NK-92 treated with Interleukin-12 subunit alpha and Interleukin-12 subunit beta, amount 100 ng/mL, for 24 hours (cell line): Measurements from ENCODE around the gene GSTK1.
"Not testable (repeated sequence)": the region's sequence is repeated elsewhere in the genome, so short reads cannot be mapped to it uniquely, and the experiment has no call there.

Source experiments
- DNase-seq: peaks from one replicate; lab custom pipeline; 2025; lab: John Stamatoyannopoulos, UW

GSTK1 gene

DNA sequence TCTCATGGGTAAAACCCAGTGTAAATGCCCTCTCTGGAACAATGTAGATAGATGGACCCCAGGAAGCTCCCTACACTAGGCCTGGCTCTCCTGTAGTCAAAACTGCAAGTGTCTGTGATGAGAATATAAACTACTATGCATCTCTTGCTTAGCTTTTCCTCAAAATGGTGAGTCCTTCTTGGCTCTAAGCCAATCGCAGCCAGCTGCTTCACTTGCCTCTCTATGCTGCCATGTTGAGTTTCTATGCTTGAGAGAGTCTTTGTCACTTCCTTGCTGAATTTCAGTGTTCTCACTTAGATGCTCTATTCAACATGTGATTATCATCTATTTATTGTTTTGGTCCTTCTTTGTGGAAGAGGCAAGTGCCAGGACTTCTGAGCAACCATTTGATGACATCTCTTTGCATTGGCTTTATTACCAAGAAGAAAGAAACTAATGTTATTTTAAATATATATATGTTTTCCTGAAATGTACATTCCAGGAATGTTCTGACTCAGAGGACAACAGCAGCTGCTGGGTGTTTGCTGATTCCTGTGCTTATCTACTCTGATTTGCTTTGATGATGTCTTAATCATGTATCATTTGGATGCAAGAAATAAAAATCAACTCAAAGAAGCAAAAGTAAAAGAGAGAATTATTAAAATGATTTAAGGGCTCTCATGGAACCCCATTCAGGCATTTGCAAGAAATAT, 24.8 kb upstream of the GSTK1 start:
- DNase-seq: no peak

DNA sequence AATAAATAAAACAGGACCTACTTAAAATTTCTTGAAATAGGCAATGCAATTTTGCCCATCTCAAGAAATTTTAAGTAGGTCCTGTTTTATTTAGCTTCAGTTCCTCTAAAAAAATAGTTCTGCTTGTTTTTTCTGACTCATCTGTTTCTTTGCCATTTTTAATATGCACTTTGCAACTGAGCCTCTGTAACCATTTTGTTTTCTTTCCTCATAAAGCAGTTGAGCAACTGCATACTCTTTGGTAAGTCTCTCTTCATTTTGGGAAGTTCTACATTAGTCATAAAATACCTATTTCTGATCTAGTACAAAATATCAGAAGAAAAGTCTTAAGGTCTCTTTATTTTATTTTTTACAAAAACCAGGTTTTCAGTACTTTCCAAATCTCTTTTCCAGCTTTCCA, 23.4 kb upstream of the GSTK1 start:
- DNase-seq: no peak

DNA sequence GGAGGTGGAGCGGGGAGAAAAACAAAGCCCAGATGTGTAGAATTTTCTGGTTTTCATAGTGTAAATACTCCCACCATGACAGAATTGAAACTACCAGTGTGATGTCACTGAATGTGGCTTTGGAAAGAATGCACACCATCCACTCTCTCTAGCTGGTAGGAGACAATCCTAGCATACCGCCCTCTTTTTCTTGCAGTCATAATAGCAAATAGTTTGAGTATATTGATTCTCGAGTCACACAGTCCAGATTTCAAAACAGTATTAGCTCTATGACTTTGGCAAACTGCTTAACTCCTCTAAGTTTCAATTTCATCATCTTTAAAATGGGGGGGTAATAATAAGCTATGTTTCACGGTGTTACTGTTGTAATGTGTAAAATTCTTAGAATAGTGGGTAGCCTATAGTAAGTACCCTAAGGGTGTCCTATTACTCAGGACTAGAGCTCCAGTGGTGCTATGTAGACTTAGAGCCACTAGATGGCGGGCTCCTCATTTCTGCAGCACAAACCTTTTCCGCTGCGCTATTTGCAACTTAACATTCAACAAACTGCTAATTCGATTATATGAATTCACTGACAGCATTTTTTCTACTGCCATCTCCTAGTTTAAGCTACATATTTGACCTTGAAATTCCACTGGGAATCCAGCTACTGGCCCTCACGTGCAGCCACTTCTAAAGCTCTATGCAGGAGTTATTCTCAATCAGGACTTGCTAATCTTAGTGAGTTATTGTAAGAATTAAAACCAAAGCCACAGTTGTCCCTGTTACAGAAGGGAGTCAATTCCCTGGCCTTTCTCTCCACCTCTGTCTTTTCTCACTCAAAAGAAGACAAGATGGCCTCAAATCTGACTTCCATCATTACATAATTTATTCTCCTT, 22.7 kb upstream of the GSTK1 start:
- DNase-seq: peak; percentile 68

DNA sequence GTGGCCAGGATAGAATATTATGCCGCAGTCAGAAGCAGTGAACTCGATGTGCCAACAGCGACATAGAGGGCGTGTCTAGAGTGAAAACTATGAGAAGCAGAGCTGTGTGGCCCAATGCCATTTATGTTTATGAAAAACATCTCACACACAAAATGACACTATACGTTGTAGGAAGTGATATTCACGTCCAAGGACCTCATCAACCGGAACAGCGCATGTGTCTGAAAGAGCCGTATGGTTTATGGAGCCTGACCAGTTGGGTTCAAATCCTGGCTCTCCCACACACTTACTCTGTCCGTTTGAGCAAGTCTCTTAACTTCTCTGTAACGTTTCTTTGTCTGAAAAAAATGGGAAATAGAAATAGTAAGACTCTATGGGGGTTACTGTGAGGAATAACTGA, 20.9 kb upstream of the GSTK1 start:
- DNase-seq: no peak

DNA sequence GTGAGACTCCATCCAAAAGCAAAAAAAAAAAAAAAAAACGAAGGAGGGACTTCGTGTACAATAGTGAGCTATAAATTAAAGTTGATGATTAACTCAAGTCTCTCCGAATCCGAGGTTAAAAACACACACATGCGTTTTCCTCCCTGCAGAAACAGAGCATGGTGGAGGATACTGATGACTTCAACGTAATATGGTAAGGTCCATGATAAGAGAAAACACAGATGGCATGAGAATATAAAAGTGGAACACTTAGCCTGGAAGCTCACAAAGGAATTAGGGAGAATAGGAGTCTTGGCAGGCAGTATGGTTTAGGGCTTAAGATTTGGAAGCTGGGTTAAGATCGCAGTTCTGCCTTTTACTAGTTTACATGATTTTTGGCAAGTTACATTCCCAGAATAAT, 20.1 kb upstream of the GSTK1 start:
- DNase-seq: no peak

DNA sequence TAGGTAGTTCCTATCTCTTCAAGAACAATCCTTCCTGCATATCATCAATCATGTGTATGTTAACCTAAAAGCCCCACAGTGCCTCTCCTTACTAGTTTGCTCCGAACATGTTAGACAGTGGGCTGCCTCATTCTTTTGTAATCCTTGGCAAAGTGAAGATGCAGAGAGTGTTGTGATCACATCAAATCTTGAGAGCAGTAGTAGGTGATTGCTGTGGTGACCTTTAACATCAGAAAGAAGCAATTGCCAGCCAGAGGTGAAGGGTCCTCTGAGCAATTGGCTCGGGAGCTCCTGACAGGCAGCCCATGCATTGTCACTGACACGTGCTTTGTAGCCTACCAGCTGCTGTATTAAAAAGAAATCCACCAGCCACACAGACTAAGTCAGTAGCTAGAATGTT, 19.6 kb upstream of the GSTK1 start:
- DNase-seq: no peak

DNA sequence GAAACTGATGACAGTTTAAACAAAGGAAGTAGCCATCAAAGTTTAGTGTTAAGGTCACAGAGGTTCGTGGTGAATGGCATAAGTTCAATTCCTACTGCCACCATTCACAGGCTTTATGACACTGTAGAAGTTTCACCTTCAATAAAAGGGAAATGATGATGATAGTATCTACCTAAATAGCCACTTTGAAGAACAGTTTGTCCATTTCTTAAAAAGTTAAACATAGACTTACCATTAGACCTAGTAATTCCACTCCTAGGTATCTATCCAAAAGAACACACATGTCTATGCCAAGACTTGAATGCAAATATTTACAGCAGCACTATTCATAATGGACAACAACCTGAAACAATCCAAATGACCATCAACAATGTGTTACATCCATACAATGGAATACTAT, 18.9 kb upstream of the GSTK1 start:
- no peak for DNase-seq

DNA sequence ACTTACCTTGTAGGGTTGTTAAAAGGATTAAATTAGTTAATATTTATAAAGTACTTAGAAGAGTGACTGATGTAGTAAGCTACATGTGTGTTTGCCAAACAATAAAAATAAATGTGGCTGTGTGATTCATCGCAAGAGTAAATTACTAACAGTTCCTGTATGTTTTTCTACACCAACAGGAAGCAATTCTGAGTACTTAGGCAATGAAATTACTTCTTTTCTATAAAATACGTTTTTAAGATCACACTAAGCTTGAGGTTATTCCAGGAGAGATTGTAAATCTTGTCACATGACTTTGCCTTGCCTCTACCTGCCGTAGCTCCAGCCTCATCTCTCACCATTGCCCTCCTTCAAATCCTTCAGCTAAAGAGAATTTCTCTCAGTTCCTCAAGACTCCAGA, 18.1 kb upstream of the GSTK1 start:
- DNase-seq: no peak

DNA sequence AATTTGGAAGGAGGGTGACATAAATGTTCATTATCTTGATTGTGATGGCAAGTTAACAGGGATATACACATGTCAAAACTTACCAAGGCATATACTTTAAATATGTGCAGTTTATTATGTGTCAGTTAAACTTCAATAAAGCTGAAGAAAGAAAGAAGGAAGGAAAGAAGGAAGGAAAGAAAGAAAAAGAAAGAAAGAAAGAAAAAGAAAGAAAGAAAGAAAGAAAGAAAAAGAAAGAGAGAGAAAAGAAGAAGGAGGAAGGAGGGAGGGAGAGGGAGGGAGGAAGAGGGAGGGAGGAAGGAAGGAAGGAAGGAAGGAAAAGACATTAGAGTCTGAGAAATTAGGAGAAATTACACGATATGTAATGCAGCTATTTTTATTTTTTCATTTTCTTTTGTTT, 15.9 kb upstream of the GSTK1 start:
- DNase-seq: no peak

DNA sequence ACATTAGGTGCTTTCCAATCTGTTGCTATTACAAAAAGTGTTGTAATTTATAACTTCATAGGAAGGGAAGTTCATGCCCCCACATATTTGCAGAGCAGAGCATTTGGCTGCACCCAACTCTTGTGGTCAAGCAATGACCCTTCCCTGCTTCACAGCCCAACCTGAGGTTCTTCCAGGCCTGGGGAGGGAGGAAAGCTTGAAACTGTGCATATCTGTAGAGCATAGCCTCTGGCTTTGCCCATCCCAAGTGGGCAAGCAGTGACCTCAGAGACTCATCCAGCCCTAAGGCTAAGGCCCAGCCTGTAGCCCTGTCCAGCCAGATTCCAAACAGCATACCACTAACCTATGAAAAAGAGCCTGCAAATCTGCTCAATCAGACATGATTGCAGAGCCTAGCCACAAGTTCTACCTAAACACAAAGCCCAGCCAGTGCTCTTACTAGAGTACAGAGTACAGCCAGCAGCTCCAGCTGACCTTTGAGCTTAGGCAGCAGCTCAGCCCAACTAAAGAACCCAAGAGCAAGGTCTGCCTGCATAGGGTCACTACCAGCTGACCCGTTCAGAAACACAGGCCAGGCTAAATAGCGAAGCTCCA, 14.4 kb upstream of the GSTK1 start:
- no peak for DNase-seq

DNA sequence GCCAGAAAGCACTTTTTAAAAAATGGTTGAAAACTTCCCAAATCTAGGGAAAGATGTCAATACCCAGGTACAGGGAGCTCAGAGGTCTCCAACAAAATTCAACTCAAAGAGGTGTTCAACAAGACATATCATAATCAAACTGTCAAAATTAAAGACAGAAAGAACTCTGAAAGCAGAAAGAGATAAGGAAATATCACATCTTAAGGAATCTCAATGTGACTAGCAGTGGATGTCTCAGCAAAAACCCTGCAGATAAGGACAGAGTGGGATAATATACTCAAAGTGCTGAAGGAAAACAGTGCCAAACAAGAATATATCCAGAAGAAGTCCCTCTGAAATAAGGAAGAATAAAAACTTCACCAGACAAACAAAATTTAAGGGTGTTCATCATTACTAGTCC, 13.0 kb upstream of the GSTK1 start:
- no peak for DNase-seq

DNA sequence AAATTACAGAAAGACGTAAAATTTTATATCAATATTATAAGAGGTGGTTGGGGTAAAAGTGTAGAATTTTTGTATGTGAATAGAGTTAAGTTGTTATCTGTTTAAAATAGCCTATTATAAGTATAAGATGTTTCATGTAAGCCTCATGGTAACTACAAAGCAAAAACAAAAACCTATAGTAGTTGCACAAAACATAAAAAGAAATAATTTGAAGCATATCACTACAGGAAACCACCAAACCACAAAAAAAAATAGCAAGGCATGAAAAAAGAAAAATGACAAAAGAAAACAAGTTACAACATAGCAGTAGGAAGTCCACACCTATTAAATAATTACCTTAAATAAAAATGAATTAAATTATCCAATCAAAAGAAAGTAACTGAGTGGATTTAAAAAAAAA, 12.4 kb upstream of the GSTK1 start:
- no peak for DNase-seq

DNA sequence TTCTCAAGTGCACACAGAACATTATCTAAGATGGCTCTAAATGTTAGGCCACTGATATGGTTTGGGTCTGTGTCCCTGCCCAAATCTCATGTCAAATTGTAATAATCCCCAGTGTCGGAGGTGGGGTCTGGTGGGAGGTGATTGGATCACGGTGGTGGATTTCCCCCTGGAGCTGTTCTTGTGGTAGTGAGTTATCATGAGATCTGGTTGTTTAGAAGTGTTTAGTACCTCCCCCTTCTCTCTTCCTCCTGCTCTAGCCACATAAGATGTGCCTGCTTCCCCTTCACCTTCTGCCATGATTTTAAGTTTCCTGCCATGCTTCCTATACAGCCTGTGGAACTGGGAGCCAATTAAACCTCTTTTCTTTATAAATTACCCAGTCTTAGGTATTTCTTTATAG, 11.2 kb upstream of the GSTK1 start:
- DNase-seq: no peak

DNA sequence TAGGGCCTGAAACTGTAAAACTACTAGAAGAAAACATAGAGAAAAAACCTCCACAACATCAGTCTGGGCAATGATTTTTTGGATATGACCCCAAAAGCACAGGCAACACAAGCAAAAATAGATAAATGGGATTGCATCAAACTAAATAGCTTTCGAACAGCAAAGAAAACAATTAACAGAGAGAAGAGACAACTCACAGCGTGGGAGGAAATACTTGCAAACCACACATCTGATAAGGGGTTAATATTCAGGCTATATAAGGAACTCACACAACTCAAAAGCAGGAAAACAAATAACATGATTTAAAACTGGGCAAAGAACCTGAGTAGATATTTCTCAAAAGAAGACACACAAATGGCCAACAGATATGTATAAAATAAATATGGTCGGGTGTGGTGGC, 7.7 kb upstream of the GSTK1 start:
- no peak for DNase-seq

DNA sequence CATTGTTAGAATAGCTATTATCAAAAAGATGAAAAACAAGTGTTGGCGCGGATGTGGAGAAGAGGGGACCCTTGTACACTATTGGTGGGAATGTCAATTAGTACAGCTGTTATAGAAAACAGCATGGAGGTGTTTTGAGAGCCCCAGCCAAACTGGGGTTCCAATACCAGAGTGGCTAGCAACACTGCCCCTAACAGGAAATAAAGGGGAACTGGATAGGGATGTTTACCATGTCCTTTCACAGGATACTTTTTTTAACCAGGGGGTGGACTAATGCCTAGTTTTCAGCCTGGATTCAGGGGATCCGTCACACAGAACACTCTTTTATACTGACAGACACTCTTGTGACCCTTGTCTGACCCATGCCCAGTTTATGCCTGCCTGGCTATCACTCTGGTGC, 6.9 kb upstream of the GSTK1 start:
- no peak for DNase-seq

DNA sequence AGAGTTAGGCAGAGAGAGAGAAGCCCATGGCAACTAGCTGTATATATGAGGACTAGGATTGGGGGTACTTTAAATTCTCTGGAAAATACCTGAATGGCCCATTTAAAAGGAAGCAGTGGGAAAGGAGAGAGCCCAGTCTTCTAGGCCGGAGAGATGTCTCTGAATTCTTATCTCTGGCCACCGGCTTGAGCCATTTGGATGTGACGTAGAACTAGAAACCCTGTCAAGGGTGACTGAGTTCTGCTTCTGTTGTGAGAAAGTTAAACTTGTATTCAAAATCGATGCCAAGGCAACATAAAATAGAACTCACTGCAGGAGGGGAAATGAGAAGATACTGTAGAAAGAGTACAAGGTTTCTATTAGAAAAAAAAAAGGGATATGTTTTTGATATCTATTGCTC, 6.3 kb upstream of the GSTK1 start:
- no peak for DNase-seq

DNA sequence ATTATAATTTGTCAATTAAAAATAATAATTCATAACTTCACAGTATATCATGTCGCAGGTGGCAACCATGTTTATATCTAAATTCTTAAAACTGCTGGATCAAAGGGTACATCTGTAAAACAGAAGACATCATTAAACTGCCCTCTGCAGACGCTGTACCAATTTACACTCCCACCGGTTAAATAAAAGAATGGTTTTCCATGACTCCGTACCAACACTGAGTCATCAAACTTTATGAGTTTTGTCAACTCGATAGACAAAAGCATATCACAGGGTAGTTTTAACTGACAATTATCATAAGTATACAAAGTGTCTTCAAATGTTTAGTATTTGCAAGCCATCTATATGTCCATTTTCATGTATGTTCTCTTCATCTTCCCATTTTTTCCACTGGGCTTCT, 5.7 kb upstream of the GSTK1 start:
- DNase-seq: no peak

DNA sequence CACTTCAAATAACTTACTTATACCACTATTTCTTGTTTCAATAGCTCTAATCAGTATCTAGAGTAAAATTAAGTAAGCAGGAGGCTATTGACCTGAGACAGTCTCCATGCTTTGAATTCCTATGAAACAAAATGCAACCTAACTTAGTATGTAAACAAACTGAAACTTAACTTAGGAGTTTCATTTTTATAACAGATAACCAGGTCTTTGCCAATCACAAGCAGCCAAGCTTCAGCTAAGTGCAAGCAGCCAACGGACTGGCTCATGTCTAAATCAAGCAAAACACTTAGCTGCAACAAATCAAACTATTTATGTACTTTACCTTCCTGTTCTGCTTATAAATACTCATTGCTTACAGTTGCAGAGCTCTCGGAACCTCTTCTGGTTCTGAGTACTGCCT, 4.4 kb upstream of the GSTK1 start:
- DNase-seq: peak; percentile 18

DNA sequence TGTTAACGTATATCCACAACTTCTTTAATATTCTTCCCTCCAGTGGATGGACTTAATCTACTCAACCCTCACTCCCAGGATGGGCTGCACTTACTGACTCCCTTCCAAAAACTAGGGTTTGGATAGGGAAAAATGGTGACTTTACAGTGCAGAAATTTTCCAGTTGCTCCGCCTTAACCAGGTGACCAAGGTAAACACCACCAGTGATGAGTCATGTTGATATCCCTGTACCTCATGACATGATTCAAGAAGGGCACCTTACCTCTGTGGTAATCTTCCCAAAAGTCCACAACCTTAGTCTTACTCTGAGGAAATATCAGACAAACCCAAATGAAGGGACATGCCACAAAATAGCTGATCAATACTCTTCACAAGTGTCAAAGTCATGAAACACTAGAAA, 3.5 kb upstream of the GSTK1 start:
- no peak for DNase-seq

DNA sequence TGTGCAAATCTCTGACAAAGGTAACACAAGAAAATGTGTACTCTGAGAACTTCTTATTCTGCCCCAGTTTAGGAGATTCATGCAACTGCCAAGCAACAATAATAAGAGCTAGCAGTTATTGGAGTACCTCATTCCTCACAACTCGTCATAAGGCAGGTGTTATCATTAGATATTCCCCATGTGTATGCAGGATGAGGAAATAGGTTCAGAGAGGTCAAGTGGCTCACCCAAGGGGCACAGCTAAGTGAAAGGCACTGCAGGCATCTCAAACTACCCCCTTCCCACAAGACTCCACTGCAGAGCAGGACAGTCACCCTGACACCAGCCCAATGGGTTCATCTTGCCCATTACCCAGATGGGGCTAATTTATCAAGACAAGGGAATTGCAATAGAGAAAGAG, 1.3 kb upstream of the GSTK1 start:
- DNase-seq: no peak

DNA sequence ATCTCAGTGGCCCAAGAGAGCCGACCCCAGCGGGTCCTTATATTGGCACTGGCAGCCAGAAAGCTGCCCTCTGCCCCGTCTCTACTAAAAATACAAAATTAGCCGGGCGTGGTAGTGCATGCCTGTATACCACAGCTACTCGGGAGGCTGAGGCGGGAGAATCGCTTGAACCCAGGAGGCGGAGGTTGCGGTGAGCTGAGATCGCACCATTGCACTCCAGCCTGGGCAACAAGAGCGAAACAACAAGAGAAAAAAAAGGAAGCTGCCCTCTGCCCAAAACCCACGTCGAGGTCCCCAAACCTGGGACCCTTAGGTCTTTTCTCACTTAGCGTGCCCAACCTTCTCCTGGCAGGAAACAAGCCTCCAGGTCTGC, 941 bp downstream of the GSTK1 start:
- DNase-seq: not testable (repeated sequence)

DNA sequence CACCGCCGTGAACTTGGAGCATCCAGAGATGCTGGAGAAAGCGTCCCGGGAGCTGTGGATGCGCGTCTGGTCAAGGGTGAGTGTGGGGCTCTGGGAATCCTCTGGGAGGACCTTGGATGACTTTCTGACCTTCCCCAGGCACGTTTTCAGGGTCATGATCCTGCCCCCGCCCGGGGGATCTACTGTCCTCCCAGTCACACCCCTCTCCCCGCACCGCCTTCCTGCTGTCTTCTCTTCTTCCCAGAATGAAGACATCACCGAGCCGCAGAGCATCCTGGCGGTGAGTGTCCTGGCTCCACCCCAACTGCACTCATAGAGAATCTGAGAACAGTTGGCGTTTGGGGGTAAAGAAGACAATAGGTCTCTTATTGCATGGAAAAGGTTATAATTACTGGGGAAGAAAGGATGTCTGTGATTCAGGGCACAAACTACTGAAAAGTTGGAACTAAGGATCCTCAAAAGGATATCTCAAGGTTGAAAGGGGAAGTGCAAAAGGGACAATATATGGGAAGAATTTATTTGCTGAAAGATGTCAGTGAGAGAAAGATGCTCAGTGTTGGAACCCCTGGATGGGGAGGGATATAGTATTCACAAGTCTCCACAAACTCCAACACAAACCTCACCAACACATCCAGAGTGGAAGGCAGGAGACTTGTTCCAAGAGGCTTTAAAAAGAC, 1.9 kb downstream of the GSTK1 start:
- no peak for DNase-seq

DNA sequence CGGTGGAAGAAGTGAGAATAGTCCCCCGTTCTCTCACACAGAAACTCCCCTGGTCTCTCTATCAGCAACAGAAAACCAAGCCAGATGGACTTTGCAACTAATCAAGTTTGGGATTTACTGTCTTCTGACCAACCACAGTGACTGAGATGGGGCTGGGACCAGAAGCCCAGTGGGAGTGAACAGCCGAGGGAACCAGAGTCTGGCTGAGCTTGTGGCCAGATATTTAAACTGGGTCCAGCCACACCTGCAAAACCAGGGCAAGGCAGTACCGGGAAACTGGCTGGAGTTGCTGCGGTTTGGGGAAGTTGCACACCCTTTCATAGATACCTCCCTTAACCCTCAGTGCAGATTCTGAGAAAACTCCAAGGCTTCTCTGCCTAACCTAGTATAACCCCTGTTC, 6.0 kb downstream of the GSTK1 start:
- DNase-seq: no peak
